Endothelial cell (in vitro differentiated cells): ENCODE measurements around the gene SPPL2B. TPM values are rescaled to one million over a fixed set of nuclear protein-coding genes. Genes with fewer than 3 reads are reported as not detected.

Source experiments
- DNase-seq: peaks from one replicate; pipeline ENCODE4 v3.0.0; 2021; ENCODE audit warnings: low spot score
- H3K27ac Mint-ChIP-seq: one replicate; pipeline ENCODE4 v1.8.0; 2021; ENCODE audit warnings: mixed read lengths, inconsistent platforms; ENCODE audit not compliant: unreplicated experiment
- H3K27me3 Mint-ChIP-seq: one replicate; pipeline ENCODE4 v1.8.0; 2021; ENCODE audit warnings: mild to moderate bottlenecking, moderate library complexity, mixed read lengths, inconsistent platforms; ENCODE audit not compliant: unreplicated experiment
- H3K36me3 Mint-ChIP-seq: one replicate; pipeline ENCODE4 v1.8.0; 2021; ENCODE audit warnings: mild to moderate bottlenecking, low read depth, mixed read lengths, inconsistent platforms; ENCODE audit not compliant: unreplicated experiment
- H3K4me1 Mint-ChIP-seq: one replicate; pipeline ENCODE4 v1.8.0; 2021; ENCODE audit warnings: mild to moderate bottlenecking, mixed read lengths, inconsistent platforms; ENCODE audit not compliant: unreplicated experiment
- H3K4me3 Mint-ChIP-seq: one replicate; pipeline ENCODE4 v1.8.0; 2021; ENCODE audit warnings: mild to moderate bottlenecking, mixed read lengths, inconsistent platforms; ENCODE audit not compliant: unreplicated experiment
- H3K9me3 Mint-ChIP-seq: one replicate; pipeline ENCODE4 v1.8.0; 2021; ENCODE audit warnings: mixed read lengths, inconsistent platforms; ENCODE audit not compliant: unreplicated experiment
- total RNA-seq: library from RNA; stranded (reverse); fragmentation: NEBNext Ultra II Directional; extraction: Animal tissue kit (Norgen Biotek cat#: 25700); gene quantifications from one replicate; pipeline ENCODE4 v1.2.1, GENCODE V29; 2021; ENCODE audit not compliant: unreplicated experiment
- TF ChIP-seq, protein P1 (sequence below): fragments of 200-600 bp; sonication (generic); IDR thresholded peaks from one replicate; pipeline ENCODE4 v1.5.0; 2021; ENCODE audit warnings: antibody characterized with exemption; ENCODE audit not compliant: unreplicated experiment

Gene SPPL2B
- total RNA-seq, 1 donor from 2014 or later, result 75.2 TPM

DNA sequence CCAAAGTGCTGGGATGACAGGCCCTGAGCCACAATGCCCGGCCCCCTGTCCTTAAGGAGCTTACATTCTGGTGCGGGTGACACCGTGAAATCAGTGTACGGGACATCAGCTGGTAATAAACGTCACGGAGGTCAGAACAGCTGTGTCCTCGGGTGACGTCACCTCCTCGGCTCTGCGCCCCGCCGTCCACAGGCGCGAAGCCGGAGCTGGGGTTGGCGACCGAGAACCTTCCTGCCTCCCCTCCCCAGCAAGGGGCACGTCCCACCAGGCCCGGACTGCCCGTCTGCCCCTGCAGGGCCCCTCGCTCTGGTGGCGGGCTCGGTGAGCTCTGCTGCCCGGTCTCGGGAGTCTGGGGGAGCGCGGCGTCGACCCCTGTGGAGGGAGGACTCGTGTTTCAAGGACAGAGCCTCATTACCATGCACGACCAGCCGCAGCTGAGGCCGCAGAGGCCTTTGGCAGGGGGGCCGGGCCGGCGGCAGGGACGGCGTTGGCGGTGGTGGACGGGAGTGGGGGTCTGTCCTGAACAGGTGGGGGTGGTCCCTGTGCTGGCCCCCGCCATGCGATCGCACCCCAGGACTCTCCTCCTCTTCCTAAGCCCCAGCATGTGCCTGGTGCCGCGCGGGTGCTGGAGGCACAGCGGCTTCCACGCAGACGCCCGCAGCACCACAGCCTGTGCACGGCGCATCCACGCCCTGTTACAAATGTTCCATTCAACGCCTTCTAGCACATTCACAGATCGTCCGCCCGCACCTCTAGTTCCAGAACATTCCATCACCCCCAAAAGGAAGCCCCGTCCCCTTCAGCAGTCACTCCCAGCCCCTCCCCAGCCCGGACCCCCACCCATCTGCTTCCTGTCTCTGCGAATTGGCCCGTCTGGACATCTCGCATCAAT is 25.9 kb upstream of the SPPL2B start:
- no peak for DNase-seq
- no peak overlapping the region for H3K4me3 Mint-ChIP-seq
- no peaks in the 10 kb centered on the region for H3K4me1 Mint-ChIP-seq
- H3K27me3 Mint-ChIP-seq, result peaks cover 2% of the 10 kb centered on the region
- TF ChIP-seq, protein P1, sequence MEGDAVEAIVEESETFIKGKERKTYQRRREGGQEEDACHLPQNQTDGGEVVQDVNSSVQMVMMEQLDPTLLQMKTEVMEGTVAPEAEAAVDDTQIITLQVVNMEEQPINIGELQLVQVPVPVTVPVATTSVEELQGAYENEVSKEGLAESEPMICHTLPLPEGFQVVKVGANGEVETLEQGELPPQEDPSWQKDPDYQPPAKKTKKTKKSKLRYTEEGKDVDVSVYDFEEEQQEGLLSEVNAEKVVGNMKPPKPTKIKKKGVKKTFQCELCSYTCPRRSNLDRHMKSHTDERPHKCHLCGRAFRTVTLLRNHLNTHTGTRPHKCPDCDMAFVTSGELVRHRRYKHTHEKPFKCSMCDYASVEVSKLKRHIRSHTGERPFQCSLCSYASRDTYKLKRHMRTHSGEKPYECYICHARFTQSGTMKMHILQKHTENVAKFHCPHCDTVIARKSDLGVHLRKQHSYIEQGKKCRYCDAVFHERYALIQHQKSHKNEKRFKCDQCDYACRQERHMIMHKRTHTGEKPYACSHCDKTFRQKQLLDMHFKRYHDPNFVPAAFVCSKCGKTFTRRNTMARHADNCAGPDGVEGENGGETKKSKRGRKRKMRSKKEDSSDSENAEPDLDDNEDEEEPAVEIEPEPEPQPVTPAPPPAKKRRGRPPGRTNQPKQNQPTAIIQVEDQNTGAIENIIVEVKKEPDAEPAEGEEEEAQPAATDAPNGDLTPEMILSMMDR, result no peak
- no peaks in the 10 kb centered on the region for H3K9me3 Mint-ChIP-seq
- H3K36me3 Mint-ChIP-seq, result no peaks in the 10 kb centered on the region
- H3K27ac Mint-ChIP-seq, result no peak overlapping the region

DNA sequence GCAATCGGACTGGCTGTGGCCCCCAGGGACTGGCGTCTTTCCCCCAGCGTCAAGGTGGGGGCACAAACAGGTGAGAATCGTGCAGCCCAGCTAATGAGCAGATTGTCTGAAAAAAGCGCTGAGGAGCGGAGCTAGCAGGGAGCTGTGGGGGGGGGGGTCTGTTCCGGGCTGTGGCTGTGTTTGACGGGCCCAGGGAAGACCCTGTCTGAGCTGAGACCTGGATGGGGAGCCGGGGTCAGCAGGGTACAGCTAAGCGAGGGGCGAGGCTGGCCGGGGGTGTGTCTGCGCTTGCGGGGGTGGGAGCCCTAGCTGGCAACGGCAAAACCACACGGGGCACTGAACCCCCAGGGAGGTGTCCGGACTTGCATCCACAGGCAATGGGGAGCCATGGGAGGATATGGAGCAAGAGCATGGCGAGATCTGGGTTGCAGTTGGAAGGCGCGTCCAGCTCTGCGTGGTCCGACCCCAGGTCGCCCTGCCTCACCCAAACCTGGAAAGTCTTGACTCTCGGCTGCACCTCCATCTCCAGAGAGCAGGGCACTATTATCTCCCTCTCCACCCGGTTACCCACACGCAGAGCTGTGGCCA is 25.2 kb upstream of the SPPL2B start:
- Mint-ChIP-seq H3K27me3 (peaks cover 2% of the 10 kb centered on the region), H3K9me3 (no peaks in the 10 kb centered on the region), H3K27ac (no peak overlapping the region), H3K4me1 (no peaks in the 10 kb centered on the region), H3K36me3 (no peaks in the 10 kb centered on the region), H3K4me3 (no peak overlapping the region)
- no peak for DNase-seq
- TF ChIP-seq, protein P1, result no peak

- no peaks in the 10 kb centered on the region for H3K9me3 Mint-ChIP-seq
- H3K36me3 Mint-ChIP-seq, result no peaks in the 10 kb centered on the region
- TF ChIP-seq, protein P1, result no peak
- H3K4me3 Mint-ChIP-seq, result no peak overlapping the region
- H3K27ac Mint-ChIP-seq, result no peak overlapping the region
- peaks cover 2% of the 10 kb centered on the region for H3K4me1 Mint-ChIP-seq
- H3K27me3 Mint-ChIP-seq, result peaks cover 7% of the 10 kb centered on the region
- no peak for DNase-seq
Observed at GRCh38 chr19:2305452-2306280, 22.8 kb upstream of the SPPL2B start.

DNA sequence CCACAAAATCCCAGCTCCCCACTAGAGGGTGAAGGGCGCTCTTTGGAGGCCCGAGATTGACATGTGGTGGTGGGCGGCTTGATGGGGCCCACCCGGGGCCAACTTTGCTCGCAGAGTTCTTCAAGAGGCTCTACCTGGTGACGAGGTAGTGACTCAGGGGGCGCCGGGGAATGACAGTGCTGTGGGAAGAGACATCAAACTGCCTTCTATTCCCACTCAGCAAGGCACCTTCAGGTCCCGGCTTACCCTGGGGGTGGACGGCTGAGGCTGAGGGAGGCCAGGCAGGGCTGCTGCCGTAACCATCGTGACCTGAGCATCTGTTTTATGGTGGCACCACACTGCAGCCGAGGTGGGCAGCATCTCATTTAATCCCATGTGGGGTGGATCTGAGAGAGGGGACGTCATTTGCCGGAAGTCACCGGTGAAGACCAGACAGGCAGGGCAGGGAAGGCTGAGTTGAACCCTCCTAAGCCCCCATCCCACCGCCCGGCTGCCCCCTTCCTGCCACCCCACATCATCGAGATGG is 22.1 kb upstream of the SPPL2B start:
- Mint-ChIP-seq H3K36me3 (no peaks in the 10 kb centered on the region), H3K4me1 (peaks cover 2% of the 10 kb centered on the region), H3K27ac (no peak overlapping the region), H3K27me3 (peaks cover 7% of the 10 kb centered on the region), H3K4me3 (no peak overlapping the region), H3K9me3 (no peaks in the 10 kb centered on the region)
- DNase-seq, result no peak
- TF ChIP-seq, protein P1, result no peak
